ENCODE data around the gene GAS1. TPM values are rescaled to one million over a fixed set of nuclear protein-coding genes. Genes with fewer than 3 reads are reported as not detected.

Gene GAS1
- total and polyA plus RNA-seq, 2 of the 4 experiments (the other 2 are of a cell fraction), result 1.8 to 2.2 TPM

DNA sequence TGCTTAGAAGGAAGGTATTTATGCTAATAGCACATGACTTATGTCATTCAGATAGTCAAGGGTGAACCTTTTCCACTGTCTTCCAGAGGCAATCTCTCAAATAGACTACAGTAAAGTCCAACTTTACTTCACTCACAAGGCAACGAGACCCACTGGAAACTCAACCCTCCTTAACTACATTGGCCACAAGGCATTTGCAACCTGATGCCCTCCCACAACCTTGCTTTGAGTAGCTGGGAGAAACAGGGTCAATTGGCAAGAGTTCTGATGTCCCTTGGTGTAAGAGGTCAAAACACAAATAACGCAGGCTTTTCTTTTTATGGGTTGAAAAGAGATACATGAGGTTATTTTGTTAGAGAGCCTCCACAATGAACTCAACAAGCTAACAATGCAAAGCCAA lies 6.1 kb downstream of the GAS1 start:
- TF ChIP-seq SMC3 (IDR thresholded peaks at IDR 0.05; ENCODE audit: low read depth, low read length), result no peak
- no peak for TF ChIP-seq POLR2A (IDR thresholded peaks at IDR 0.05; ENCODE audit: low read depth, low read length)
- H2BK20ac ChIP-seq (ENCODE audit: low read depth, low read length), result no peak overlapping the region
- H3K36me3 ChIP-seq (ENCODE audit: control insufficient read depth, insufficient read depth, low read length), result peaks cover 3% of the 10 kb centered on the region; the same call in 1 of the 2 replicates
- H2BK5ac ChIP-seq (ENCODE audit: low read depth, low read length, poor library complexity, severe bottlenecking), result no peak overlapping the region
- DNase-seq (no peak), ATAC-seq (ENCODE audit: low read depth) (no peak)
- dilution Hi-C loops (cut with HindIII; ENCODE audit: low sequenced_read_pairs, unreplicated experiment), result no loop called here
- H3K4me1 ChIP-seq (ENCODE audit: control insufficient read depth, insufficient read depth, low read length), result no peaks in the 10 kb centered on the region; the same call in 1 of the 2 replicates
- H3K4ac ChIP-seq (ENCODE audit: low read depth, low read length), result no peak overlapping the region
- H3K14ac ChIP-seq (replicated peaks; ENCODE audit: low read depth, low read length), result no peak overlapping the region
- no peak overlapping the region for H2AK9ac ChIP-seq (replicated peaks; ENCODE audit: low read depth, low read length, poor library complexity)
- H4K8ac ChIP-seq (ENCODE audit: low read depth in 2 of 2, low read length in 2 of 2), result no peak overlapping the region
- POLR2A ChIA-PET (ENCODE audit: unreplicated experiment), result no interaction called here
- no peak overlapping the region for H3K56ac ChIP-seq (ENCODE audit: extremely low read depth, insufficient read depth, low read length)
- H3K4me3 ChIP-seq (ENCODE audit: insufficient read depth, low read depth, low read length), result no peak overlapping the region
- no TSS peak for BruUV-seq (replicated peaks)
- no peak overlapping the region for H4K91ac ChIP-seq (ENCODE audit: insufficient read depth, low read depth, low read length)
- H3K27ac ChIP-seq (ENCODE audit: insufficient read depth, low read length), result no peak overlapping the region
- no peak overlapping the region for H2BK120ac ChIP-seq (ENCODE audit: low read depth, low read length)
- H3K18ac ChIP-seq (ENCODE audit: low read depth, low read length), result no peak overlapping the region
- H4K20me1 ChIP-seq (ENCODE audit: insufficient read depth, low read length), result no peaks in the 10 kb centered on the region
- H4K5ac ChIP-seq (ENCODE audit: low read depth, low read length), result no peak overlapping the region
- CTCF ChIA-PET, result no interaction called here
- in situ Hi-C loops (cut with MboI; ENCODE audit: low sequenced_read_pairs), result loop anchor here (10.0 to 25.0 kb wide), 2 partner anchors 304 to 384 kb away; no protein-coding TSS in a partner anchor
- no peaks in the 10 kb centered on the region for H3K9me1 ChIP-seq (ENCODE audit: insufficient read depth, low read length)
- peaks cover 11% of the 10 kb centered on the region for H3K27me3 ChIP-seq (ENCODE audit: control insufficient read depth, insufficient read depth, low read length)
- no peak overlapping the region for H2AK5ac ChIP-seq (ENCODE audit: low read depth, low read length)
- H3K79me1 ChIP-seq (ENCODE audit: low read depth in 1 of 2, low read length in 2 of 2), result peaks cover 0 to 6% of the 10 kb centered on the region in 2 experiments; a peak in 2 of 4 replicates
- no peak overlapping the region for H3K23ac ChIP-seq (ENCODE audit: low read depth, low read length)
- intact Hi-C loops (cut with micrococcal nuclease), result no loop called here
- no peak overlapping the region for H2AFZ ChIP-seq (replicated peaks; ENCODE audit: low read length, poor library complexity)
- H3K9me3 ChIP-seq (ENCODE audit: control insufficient read depth, insufficient read depth, low read length), result no peaks in the 10 kb centered on the region; the same call in 1 of the 2 replicates
- H3K4me2 ChIP-seq (ENCODE audit: low read depth, low read length), result no peak overlapping the region
- no CpG with 5 or more reads among the region's 2 CpGs for WGBS, 2 experiments (ENCODE audit: extremely low coverage in 2 of 2, insufficient read length in 1 of 2)
- H2BK15ac ChIP-seq (ENCODE audit: low read depth, low read length), result no peak overlapping the region
- H3K9ac ChIP-seq (ENCODE audit: low read depth, low read length), result no peak overlapping the region

All from IMR-90 (cell line).